ENCODE results near the gene UTS2B.

DNA sequence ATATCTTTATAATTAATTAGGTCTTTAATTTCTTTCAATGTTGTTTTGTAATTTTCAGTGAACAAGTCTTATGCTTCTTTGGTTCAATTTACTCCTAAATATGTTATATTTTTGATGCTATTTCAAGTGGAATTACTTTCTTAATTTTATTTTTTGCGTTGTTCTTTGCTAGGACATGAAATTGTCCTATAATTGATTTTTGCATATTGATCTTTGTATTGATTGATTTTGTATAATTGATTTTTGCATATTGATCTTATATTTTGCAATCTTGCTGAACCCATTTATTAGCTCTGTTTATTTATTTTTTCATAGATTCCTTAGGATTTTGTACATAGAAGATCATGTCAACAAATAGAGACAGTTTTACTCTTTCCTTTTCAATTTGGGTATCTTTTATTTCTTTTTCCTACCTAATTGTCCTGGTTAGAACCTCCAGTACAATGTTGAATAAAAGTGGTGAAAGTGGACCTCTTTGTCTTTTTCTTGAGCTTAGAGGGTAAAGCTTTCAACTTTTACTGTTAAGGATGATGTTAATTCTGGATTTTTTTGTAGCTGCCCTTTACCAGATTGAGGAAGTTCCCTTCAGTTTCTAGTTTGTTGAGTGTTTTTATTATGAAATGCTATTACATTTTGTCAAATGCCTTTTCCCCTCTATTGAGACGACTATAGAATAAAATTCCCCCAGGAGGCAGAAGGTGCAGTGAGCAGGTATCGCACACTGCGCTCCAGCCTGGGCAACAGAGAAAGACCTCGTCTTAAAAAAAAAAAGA is 37.9 kb downstream of the UTS2B start:
- TF ChIP-seq, protein P1, sequence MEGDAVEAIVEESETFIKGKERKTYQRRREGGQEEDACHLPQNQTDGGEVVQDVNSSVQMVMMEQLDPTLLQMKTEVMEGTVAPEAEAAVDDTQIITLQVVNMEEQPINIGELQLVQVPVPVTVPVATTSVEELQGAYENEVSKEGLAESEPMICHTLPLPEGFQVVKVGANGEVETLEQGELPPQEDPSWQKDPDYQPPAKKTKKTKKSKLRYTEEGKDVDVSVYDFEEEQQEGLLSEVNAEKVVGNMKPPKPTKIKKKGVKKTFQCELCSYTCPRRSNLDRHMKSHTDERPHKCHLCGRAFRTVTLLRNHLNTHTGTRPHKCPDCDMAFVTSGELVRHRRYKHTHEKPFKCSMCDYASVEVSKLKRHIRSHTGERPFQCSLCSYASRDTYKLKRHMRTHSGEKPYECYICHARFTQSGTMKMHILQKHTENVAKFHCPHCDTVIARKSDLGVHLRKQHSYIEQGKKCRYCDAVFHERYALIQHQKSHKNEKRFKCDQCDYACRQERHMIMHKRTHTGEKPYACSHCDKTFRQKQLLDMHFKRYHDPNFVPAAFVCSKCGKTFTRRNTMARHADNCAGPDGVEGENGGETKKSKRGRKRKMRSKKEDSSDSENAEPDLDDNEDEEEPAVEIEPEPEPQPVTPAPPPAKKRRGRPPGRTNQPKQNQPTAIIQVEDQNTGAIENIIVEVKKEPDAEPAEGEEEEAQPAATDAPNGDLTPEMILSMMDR (IDR thresholded peaks at IDR 0.05) = no peak
- TF ChIP-seq POLR2AphosphoS5 (IDR thresholded peaks at IDR 0.05; ENCODE audit: low read depth, low read length) = no peak
- TF ChIP-seq, protein P2, sequence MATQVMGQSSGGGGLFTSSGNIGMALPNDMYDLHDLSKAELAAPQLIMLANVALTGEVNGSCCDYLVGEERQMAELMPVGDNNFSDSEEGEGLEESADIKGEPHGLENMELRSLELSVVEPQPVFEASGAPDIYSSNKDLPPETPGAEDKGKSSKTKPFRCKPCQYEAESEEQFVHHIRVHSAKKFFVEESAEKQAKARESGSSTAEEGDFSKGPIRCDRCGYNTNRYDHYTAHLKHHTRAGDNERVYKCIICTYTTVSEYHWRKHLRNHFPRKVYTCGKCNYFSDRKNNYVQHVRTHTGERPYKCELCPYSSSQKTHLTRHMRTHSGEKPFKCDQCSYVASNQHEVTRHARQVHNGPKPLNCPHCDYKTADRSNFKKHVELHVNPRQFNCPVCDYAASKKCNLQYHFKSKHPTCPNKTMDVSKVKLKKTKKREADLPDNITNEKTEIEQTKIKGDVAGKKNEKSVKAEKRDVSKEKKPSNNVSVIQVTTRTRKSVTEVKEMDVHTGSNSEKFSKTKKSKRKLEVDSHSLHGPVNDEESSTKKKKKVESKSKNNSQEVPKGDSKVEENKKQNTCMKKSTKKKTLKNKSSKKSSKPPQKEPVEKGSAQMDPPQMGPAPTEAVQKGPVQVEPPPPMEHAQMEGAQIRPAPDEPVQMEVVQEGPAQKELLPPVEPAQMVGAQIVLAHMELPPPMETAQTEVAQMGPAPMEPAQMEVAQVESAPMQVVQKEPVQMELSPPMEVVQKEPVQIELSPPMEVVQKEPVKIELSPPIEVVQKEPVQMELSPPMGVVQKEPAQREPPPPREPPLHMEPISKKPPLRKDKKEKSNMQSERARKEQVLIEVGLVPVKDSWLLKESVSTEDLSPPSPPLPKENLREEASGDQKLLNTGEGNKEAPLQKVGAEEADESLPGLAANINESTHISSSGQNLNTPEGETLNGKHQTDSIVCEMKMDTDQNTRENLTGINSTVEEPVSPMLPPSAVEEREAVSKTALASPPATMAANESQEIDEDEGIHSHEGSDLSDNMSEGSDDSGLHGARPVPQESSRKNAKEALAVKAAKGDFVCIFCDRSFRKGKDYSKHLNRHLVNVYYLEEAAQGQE (IDR thresholded peaks at IDR 0.05; ENCODE audit: insufficient read depth in 1 of 2, low read depth in 2 of 2, low read length in 1 of 2) = no peak
- TF ChIP-seq SIN3A (IDR thresholded peaks at IDR 0.05; ENCODE audit: borderline replicate concordance, insufficient read depth, low read depth, low read length) = no peak
- no peak for TF ChIP-seq TCF7L2 (IDR thresholded peaks at IDR 0.05; ENCODE audit: low read depth, low read length)
